GM18867 (cell line): ENCODE measurements around the gene CHD3.

Source experiments
- ATAC-seq: cut with Tn5 transposase; IDR thresholded peaks from one replicate; pipeline ENCODE4 v1.9.1; 2021; ENCODE audit warnings: mild to moderate bottlenecking, moderate library complexity; ENCODE audit not compliant: unreplicated experiment

Gene CHD3

DNA sequence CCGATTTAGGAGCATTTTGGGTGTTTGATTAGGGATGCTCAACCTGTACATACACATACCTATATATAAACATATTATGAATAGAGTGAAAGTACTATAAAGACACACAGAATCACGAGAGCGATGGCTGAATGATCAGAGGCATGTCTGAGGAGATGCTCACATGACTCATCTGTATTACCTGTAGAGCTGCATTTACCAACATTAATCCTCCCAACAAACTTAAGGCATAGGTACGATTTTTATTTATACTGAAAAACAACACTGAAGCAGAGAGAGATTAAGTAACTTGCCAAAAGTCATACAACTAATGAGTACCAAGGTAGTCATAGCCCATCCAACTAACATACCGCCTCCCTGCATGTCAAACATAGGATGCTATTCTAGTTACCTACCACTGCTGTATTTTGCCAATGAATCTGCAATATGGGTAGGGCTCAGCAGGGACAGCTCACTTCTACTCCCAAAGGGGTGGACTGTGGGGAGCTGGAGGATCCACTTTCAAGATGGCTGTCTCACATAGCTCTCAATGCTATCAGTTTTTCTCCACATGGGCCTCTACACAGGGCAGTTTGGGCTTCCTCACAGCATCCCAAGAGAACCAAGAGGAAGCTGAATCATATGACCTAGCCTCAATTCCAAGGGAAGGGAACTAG, 23.5 kb upstream of the CHD3 start:
- no peak for ATAC-seq

DNA sequence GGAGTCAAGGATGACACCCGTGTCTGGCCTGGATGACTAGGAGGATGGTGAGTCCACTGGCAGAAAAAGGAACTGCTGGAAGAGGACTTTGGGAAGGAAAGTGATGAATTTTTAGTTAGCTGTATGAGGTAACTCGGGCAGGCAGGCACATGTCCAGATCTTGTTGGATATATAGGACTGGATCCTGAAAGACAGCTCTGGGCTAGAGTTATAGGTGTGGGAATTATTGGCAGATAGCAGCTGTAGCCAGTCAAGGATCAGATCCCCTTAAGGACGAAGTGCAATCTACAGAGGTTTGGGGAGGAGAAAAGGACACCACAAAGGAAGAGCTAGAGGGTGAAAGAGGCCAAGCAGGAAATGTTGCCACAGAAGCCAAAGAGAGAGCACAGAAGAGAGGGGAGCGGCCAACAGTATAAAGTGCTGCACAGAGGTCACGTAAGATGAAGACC, 20.7 kb upstream of the CHD3 start:
- ATAC-seq, result no peak

DNA sequence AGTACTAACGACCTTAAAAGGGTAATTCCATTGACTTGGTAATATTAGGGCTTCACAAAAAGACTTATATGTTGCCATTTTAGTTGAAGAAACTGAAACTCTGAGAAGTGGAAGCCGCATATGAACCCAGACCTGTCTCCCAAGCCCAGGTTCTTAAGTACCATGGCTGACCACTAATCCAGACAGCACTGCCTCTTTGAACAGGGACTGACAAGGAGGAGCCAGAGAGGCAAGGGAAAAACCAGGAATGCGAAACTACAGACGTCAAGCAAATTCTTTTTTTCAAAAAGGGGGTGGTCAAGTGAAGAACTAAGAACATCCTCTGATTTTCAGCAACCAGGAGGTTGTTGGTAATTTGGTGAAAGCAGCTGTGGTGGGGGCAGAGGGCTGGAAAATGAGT, 15.5 kb upstream of the CHD3 start:
- ATAC-seq, result no peak

DNA sequence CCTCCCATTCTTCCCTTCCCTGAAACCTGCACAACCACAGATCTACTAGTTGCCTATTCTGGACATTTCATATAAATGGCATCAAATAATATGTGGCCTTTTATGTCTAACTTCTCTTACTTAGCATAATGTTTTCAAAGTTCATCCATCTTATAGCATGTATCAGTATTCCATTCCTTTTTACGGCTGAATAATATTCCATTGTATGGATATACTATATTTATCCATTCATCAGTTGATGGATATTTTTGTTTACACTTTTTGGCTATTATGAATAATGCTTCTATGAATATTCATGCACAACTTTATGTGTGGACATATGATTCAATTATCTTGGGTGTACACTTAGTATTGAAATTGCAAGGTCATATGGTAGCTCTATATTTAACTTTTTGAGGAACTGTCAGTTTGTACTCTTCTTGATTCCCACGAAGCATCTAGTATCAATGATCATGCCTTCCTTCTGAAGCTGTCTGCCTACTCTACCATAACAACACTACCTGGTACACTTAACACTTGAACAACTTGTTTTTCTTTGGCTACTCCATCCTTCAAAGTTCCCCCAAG, 12.7 kb upstream of the CHD3 start:
- no peak for ATAC-seq

- ATAC-seq, result no peak
Observed at GRCh38 chr17:7878234-7878633, 10.4 kb upstream of the CHD3 start.

- no peak for ATAC-seq
Observed at GRCh38 chr17:7880076-7880868, 8.3 kb upstream of the CHD3 start.

GRCh38 chr17:7881276-7882054, 7.1 kb upstream of the CHD3 start:
- no peak for ATAC-seq

DNA sequence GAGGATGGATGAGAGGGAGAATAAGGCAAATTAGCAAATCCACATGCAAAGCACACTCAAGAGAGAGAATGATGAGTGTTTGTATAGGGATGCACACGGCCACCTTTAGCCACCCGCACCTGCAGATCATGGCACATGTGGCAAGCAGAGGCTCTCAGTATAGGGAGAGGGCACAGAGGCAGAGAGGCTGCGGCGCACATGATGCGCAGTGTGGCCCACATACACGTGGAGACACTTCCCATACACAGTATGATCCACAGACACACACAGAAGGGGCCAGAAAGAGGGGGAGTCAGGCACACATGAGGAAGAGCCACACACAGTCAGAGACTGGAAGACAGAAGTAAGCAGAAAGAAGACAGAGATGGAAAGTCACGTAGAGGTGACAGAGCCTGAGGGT, 6.5 kb upstream of the CHD3 start:
- ATAC-seq, result no peak

DNA sequence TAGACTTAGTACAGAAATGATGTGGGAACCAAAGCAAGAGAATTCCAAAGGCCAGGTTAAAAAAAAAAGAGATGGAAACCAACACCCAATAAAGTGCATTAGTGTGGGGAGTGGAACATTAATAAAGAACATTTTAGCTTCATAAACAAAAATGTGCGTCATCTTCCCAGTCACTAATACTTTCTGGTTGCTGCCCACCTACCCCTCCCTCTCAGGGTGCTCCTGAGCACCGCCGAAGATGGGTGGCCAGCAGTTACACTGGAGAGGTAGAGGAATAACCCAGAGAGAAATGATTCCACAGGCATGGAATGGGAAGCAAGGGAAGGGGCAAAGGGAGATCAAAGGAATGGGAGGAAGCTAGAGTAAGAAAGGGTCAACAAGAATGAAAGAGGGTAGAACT, 6.0 kb upstream of the CHD3 start:
- no peak for ATAC-seq

DNA sequence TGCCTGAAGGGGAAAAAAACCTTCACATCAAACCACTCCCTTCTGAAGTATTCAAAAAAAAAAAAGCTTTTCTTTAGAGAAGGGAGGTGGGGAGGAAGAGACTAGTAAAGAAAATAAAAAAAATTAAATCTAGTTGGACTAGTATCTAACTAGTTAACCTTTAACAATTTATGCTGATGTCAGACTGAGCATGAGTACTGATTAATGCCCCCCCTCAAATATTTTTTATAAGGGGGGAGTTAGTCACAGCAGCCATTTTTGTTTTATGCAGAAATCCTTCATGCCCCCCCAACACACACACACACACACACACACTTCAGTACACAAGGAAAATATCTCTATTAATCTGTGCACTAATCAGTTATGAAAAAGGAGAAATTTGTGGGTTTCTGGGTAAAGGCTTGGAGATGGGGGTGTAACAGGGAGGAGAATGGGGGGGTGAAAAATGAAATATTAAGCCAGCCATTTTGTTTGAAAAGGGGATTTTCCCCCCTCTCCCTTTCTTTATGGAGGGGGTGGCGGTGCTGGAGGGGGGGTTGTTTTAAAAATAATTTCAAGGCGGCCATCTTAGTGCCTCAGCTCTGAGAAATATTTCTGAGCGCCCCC, 4.7 kb upstream of the CHD3 start:
- ATAC-seq, result no peak

GRCh38 chr17:7884581-7885366, 3.8 kb upstream of the CHD3 start:
- no peak for ATAC-seq

GRCh38 chr17:7885367-7886226, 3.0 kb upstream of the CHD3 start:
- no peak for ATAC-seq

DNA sequence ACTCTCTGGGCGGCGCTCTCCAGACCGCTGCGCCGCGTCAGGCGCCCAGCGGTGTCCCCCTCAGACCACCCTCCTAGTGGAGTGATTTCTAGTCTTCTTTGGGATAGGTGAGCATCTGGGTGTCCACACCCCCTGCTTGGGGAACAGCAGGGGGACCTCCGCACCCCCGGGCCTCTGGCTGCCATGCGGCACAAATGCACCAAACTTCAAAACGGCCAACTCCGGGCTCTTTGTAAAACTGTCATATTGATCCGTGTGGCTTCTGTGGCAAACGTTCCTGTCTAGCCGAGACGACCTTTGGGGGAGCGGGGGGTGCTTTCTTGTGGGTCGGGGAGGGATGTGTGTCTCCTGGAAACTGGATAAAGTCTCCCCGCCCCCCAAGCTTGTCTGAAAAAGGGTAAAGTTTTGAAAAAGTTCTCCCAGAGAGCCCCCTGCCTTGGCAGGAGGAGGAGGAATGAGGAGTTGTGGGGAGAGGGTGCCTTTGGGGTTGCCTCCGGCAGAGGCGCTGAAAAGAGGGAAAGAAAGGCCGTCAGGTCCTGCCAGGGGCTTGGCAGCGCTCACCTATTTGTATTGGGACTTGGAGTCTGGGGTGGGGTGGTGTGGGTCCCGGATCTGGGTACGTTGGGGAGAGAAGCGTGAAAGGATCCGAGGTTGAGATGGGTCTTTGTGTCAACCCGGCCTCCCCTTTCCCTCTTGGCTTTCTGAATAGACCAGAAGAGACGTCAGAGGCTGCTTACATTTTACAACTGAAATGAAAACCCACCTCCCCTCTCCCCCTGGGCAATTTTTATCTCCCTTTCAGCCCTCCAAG, 2.2 kb upstream of the CHD3 start:
- no peak for ATAC-seq

- ATAC-seq, result no peak
Observed at GRCh38 chr17:7887038-7887481, 1.5 kb upstream of the CHD3 start.

- peak; percentile 41 for ATAC-seq
Observed at GRCh38 chr17:7887482-7888183, 956 bp upstream of the CHD3 start.

GRCh38 chr17:7889166-7889955, 772 bp downstream of the CHD3 start:
- ATAC-seq, result no peak
